Epithelial cell of esophagus (primary cell): ENCODE data around the gene NUBPL.
"Not testable (repeated sequence)": the region's sequence is repeated elsewhere in the genome, so short reads cannot be mapped to it uniquely, and the experiment has no call there.

Source experiments
- DNase-seq: peaks from one replicate; pipeline ENCODE4 v3.0.0; 2010; ENCODE audit warnings: low read depth
- H3K4me3 ChIP-seq: 2 replicates; pipeline ENCODE4 v1.5.1; 2011; ENCODE audit warnings: mild to moderate bottlenecking, low read length, control low read depth
- TF ChIP-seq, protein P1 (sequence below): IDR thresholded peaks from 2 replicates; pipeline ENCODE4 v1.5.1; 2011; ENCODE audit warnings: low read depth, mild to moderate bottlenecking, low read length, control low read depth, inconsistent platforms; ENCODE audit not compliant: insufficient read depth; ENCODE audit errors: missing control alignments

The NUBPL gene

GRCh38 chr14:31702130-31702529, 140.9 kb downstream of the NUBPL start:
- no peak overlapping the region for H3K4me3 ChIP-seq
- TF ChIP-seq, protein P1, sequence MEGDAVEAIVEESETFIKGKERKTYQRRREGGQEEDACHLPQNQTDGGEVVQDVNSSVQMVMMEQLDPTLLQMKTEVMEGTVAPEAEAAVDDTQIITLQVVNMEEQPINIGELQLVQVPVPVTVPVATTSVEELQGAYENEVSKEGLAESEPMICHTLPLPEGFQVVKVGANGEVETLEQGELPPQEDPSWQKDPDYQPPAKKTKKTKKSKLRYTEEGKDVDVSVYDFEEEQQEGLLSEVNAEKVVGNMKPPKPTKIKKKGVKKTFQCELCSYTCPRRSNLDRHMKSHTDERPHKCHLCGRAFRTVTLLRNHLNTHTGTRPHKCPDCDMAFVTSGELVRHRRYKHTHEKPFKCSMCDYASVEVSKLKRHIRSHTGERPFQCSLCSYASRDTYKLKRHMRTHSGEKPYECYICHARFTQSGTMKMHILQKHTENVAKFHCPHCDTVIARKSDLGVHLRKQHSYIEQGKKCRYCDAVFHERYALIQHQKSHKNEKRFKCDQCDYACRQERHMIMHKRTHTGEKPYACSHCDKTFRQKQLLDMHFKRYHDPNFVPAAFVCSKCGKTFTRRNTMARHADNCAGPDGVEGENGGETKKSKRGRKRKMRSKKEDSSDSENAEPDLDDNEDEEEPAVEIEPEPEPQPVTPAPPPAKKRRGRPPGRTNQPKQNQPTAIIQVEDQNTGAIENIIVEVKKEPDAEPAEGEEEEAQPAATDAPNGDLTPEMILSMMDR = no peak
- no peak for DNase-seq

GRCh38 chr14:31703056-31703455, 141.9 kb downstream of the NUBPL start:
- TF ChIP-seq, protein P1 = no peak
- H3K4me3 ChIP-seq = no peak overlapping the region
- no peak for DNase-seq

DNA sequence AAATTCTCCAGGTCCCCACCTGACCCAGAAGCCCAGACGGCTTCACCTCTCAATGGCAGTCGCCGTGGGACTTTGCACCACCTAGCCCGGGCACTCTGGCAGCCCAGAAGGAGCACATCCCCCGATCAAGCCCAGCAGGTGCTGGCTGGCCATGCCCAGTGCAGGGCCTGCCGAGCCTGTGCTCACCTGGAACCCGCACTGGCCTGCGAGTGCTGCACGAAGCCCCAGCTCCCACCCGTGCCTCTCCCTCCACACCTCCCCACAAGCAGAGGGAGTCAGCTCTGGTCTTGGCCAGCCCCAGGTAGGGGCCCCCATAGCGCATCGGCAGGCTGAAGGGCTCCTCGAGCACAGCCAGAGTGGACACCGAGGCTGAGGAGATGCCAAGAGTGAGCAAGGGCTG, 144.5 kb downstream of the NUBPL start:
- DNase-seq = no peak
- no peak overlapping the region for H3K4me3 ChIP-seq
- TF ChIP-seq, protein P1 = no peak

DNA sequence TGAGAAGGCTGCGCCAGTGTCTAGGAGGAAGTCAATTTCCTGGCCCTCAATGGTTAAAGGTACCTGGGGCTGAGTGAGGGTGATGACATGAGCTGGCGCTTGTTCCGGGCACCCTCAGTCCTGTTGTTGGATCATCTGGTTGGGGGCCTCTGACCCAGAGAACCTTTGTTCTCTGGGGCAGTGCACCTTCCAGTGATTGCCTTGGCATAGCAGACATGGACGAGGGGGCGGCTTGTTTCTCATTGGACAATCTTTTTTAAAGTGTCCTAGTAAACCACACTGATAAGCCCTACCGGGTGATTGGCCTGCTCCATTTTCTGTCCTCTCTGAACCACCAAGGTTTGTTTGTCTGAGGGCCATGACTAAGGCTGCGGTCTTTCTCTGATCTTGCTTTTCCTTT, 147.5 kb downstream of the NUBPL start:
- not testable (repeated sequence) for DNase-seq, H3K4me3 ChIP-seq

DNA sequence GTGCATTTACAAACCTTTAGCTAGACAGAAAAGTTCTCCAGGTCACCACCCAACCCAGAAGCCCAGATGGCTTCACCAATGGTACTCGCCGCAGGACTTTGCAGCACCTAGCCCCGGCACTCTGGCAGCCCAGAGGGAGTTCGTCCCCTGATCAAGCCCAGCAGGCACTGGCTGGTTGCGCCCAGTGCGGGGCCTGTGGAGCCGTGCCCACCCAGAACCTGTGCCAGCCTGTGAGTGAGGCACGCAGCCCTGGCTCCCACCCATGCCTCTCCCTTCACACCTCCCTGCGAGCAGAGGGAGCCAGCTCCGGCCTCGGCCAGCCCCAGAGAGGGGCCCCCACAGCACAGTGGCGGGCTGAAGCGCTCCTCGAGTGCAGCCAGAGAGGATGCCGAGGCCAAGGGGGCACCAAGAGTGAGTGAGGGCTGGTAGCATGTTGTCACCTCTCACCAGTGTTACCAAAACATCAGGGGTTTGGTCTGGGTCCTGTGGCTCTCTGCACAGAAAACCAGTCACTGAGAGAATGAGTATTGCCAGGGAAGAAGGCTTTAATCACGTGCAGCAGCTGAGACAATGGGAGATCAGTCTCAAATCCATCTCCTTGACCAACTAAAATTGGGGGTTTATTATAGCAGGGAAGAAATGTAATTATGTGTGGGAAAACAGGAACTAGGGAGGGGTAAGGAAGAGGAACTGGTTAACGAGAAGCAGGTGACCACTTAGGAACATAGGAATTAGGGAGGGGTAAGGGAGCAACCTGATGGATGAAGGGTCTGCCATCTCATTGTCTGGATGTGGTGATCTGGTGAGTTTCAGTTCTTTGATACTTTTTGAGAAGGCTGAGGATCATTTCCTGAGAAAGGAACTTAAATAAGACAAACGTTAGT, 151.3 kb downstream of the NUBPL start:
- TF ChIP-seq, protein P1 = no peak
- no peak for DNase-seq
- no peak overlapping the region for H3K4me3 ChIP-seq

DNA sequence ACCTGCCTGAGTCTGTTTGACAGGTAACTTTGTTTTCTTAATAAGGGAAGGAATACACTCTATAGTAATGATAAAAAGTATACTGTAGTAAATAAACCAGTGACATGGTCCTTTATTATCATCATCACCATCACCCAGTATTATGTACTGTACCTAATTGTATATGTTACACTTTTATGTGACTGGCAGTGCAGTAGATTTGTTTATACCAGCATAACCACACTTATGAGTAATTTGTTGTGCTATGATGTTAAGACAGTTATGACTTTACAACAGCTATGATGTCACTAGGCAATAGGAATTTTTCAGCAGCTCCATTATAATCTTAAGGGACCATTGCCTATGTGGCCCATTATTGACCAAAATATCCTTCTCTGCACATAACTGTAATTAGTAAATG, 155.0 kb downstream of the NUBPL start:
- no peak overlapping the region for H3K4me3 ChIP-seq
- DNase-seq = peak; percentile 1
- TF ChIP-seq, protein P1 = no peak

GRCh38 chr14:31717294-31718085, 156.3 kb downstream of the NUBPL start:
- H3K4me3 ChIP-seq = no peak overlapping the region
- peak; percentile 15 for DNase-seq
- TF ChIP-seq, protein P1 = no peak
